T1000 (cell line): ENCODE results near the gene SLC18A3.

Experiments
- DNase-seq: peaks from one replicate; lab custom pipeline; 2025; ENCODE audit warnings: mixed read lengths; lab: John Stamatoyannopoulos, UW

Gene SLC18A3

DNA sequence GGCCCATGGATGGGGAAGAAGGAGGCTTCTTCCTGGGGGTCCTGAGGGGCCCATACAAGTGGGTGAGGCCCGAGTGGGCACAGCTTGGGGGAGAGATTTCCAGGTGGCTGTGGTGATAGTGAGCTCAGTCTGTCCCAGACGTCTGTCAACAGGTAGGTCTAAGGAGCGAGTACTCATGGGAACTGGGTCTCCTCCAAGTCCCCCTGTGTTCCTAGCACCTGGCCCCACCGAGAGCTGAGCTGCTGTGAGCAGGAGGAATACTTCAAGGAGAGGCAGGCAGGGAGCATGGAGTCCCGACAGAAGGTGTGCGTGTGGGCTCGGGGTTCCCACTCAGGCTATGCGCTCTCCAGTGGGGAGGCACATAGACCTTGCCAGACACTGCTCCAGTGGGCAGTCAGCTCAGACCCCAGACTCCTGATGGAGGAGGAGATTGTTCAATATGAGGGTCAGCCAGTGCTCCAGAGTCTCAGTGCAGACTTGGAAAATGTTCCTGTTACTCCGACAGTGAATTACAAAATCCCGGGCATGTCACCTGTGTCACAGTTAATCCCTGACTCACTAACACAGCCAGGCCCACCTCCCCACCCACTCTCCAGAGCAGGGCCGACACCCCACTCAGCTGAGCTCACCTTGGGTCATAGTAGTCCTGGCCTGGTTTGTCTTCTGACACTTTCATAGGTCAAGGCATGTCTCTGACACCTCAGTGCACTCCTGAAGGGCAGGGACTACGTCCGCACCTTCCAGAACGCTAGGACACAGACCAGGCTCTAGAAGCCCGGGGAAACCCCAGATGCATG is 41.1 kb downstream of the SLC18A3 start:
- no peak for DNase-seq

DNA sequence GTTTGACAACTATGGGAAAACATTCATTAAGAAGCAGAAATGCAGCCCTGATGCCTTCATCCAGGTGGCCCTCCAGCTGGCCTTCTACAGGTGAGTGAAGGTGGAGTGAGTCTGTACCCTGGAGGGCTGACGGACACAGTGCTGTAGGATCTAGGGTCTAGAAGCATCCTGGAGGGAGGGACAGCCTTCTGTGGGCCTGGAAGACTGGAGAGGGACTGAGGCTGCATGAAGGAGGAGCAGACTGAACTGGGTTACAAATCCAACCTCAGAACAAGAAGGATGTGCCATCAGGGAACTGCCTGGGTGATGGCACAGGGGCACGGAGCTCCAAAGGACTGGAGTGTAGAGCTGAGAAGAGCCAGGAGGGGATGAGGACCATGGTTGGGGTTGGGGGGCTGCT is 41.8 kb downstream of the SLC18A3 start:
- DNase-seq = no peak

DNA sequence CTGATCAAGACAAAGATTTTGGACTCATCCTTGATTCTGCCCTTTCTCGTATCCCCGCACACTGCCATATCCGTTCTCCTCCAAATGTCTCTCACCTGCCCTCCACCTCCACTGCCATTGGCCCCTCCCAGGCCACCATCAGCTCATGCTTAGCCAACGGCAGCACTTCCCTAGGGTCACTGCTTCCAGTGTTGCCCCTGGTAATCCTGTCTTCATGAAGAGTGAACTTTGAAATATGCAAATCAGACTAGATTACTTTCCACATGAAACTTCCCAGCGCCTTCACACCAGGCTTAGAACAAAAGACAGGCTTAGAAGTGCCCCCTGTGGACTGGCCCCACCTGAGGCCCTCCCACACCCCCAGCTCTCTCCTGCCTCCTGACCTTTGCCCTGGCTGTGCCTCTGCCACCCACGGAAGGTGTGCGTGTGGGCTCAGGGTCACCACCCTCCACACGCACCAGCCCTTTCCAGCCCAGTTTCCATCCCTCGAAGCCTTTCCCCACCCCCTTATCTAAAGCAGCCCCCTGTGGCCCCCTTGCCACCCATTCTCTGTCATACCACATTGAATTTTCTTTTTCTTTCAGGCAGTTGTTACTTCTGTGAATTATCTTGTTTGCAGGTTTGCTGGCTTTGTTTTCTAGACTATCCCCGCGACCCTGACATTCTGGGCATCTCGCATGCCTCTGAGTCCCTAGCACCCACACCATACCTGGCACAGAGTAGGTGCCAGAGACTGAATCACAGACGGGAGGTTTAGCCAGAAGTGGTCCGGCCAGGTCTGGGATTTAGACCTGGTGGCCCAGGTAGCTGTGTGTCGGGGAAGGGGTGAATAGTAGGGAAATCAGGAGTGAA is 42.5 kb downstream of the SLC18A3 start:
- DNase-seq = no peak

DNA sequence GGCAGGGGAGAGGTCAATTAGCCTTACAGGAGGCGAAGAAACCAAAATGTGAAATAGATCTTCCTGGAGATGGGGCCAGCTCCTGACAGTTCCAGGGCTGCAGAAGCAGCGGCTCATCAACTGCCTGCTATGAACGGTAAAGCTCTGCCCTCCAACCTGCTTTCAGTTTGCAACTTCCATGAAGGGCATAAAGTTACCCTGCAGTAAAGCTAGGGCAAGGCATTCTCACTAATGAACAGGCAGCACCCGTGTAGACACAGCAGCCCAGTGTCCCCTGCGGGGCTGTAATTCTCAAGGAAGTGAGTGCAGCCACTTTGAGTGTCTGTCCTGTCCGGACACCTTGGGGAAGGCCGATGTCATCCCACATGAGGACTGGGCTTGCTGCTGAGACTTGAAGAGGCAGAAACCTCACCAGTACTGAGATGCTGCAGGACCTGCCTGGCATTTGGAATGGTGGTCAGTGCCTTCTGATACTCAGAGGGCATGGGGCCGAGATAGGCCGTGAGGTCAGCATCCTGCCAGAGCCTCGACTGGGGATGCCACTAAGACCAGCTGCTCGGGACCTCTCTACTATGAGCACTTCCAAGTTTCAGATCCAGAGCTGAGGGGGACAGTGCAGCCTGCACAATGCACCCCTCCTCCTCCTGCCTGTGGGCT is 43.3 kb downstream of the SLC18A3 start:
- DNase-seq = no peak

DNA sequence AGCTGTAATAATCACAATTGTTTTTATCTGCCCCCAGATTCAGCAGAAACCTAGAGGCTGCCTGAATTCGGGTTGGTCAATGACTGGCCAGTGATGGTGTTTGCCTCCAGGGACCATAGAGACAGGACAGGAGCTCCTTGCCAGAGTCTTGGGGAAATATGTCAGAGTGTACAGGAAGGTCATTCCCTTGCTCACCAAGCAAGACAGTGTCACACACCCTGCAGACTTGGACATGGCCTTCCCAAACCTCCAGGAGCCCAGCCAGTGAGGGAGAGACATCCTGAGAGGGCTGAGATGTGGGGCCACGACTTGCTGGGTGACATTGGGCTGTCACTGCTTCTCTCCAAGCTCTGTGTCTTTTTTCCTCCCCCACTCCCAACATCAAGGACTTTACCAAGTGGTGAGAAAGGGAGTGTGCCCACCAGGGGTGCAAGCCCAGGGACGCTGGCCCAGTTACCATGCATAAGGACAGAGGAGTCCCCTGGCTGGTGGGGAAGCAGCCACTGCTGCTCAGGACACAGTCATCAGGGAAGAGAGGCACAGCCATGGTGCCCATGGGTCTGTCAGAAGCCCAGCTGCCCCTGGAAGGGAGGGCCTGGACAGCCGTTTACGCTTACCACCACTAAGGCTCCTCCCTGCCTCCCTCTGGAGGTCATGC is 44.1 kb downstream of the SLC18A3 start:
- DNase-seq = no peak

DNA sequence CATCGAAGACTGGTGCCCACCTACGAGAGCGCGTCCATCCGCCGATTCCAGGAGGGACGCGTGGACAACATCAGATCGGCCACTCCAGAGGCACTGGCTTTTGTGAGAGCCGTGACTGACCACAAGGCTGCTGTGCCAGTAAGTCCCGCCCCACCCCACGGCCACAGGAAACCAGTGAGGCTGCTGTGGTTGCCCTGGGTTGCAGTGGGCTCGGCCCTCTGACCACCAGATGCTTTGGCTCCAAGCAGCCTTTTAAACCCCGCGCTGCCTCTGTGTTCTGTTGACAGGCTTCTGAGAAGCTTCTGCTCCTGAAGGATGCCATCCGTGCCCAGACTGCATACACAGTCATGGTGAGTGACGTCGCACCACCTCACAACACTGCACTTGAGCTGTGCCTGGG is 45.0 kb downstream of the SLC18A3 start:
- DNase-seq = no peak

DNA sequence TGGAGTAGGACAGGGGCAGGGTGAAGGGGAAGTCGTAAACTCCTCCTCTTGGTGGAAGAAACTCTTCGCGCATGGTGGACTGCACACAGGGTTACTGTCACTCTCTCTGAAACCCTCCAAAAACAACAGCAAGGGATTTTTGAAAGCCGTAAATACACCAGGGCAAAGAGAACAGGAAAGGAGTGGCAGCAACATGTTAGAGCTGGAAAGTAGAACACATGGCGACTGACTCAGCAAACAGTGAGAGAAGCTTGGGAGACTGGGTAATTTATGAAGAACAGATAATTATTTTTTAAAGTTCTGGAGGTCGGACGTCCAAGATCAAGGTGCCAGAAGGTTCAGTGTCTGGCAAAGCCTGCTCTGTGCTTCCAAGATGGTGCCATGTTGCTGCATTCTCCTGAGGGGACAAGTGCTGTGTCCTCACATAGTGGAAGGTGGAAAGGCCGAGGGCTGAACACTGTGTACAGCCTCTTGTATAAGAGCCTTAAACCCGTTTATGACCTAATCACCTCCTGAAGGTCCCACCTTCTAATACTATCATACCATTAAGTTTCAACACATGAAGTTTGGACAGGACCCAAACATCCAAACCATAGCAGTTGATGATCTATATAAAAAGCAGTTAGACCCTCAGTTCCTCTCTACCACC is 46.9 kb downstream of the SLC18A3 start:
- DNase-seq = no peak

DNA sequence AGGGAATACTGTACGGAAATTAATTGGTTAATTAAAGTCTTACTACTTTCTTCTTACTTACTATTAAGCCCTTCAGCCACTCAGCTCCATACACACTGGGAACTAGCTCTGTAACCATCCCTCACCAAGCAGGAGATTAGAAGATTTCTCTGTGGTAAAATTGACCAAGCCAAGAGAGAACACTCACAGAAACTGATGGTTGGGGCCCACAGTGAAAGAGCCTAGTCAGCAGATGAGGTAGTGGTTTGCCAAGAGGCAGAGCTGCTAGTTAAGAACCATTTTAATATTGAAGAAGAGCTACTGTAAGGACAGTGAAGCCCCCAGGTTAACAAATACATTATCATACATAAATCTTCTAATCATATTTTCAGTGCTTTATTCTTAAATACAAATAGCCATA is 47.5 kb downstream of the SLC18A3 start:
- no peak for DNase-seq

DNA sequence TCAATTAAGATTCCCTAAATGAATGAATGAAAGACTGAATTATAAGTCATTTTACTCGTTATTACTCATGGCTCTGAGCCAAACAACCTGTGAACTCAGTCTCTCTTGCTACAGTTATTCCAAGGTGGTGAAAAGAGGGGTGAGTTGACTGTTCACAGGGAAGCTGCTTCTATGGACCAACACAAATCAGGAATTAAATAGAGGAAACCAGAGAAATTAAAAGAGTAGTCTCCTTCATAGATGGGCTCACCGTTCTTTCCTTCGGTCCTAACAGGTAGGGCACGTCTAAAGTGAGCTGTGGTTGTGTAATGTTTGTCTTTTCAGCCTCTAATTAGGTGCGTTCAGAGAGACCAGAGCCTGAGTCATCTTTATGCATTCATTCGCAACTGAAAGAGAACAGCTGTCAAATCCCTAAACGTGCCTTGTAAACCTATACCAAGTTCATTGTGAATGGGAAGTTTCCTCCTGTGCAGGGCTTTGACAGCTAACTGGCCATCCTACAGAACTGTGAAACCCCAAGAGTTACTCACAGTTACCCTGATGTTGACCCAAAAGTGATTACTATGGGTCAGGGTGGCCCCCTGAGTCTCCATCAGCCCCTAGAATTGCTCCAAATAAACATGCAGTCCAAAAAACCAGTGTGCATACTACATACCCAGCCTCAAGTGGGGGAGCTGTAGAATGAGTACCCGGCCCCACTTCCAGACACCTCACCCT is 51.2 kb downstream of the SLC18A3 start:
- DNase-seq = no peak
